ENCODE measurements around the gene UBXN7.
"Not testable (repeated sequence)": the region's sequence is repeated elsewhere in the genome, so short reads cannot be mapped to it uniquely, and the experiment has no call there.

The UBXN7 gene

GRCh38 chr3:196431181-196432136 is 768 bp downstream of the UBXN7 start:
- peak overlapping the region; percentile 93 for H3K27ac ChIP-seq
- TF ChIP-seq ZFX (IDR thresholded peaks at IDR 0.05; ENCODE audit: borderline replicate concordance) (no peak), CTCF (IDR thresholded peaks at IDR 0.05) (no peak)

GRCh38 chr3:196428041-196428440 is 4.2 kb downstream of the UBXN7 start:
- no peak for TF ChIP-seq CTCF (IDR thresholded peaks at IDR 0.05)
- TF ChIP-seq ZFX (IDR thresholded peaks at IDR 0.05; ENCODE audit: borderline replicate concordance): no peak
- no peak overlapping the region for H3K27ac ChIP-seq

GRCh38 chr3:196424421-196424820 is 7.8 kb downstream of the UBXN7 start:
- H3K27ac ChIP-seq: not testable (repeated sequence)

GRCh38 chr3:196423044-196423781 is 9.0 kb downstream of the UBXN7 start:
- TF ChIP-seq ZFX (IDR thresholded peaks at IDR 0.05; ENCODE audit: borderline replicate concordance) (no peak), CTCF (IDR thresholded peaks at IDR 0.05) (no peak)
- 0 out of 2 replicates have a peak overlapping the region, but pooled peaks have one; percentile 5 for H3K27ac ChIP-seq

GRCh38 chr3:196421668-196422067 is 10.6 kb downstream of the UBXN7 start:
- H3K27ac ChIP-seq: not testable (repeated sequence)

GRCh38 chr3:196419386-196419785 is 12.8 kb downstream of the UBXN7 start:
- H3K27ac ChIP-seq: no peak overlapping the region
- TF ChIP-seq ZFX (IDR thresholded peaks at IDR 0.05; ENCODE audit: borderline replicate concordance): no peak
- TF ChIP-seq CTCF (IDR thresholded peaks at IDR 0.05): no peak

- TF ChIP-seq ZFX (IDR thresholded peaks at IDR 0.05; ENCODE audit: borderline replicate concordance): no peak
- no peak for TF ChIP-seq CTCF (IDR thresholded peaks at IDR 0.05)
- no peak overlapping the region for H3K27ac ChIP-seq
Measured at GRCh38 chr3:196418601-196419000, 13.6 kb downstream of the UBXN7 start.

GRCh38 chr3:196414469-196414868 is 17.8 kb downstream of the UBXN7 start:
- TF ChIP-seq CTCF (IDR thresholded peaks at IDR 0.05) (no peak), ZFX (IDR thresholded peaks at IDR 0.05; ENCODE audit: borderline replicate concordance) (no peak)
- no peak overlapping the region for H3K27ac ChIP-seq
